ENCODE data around the gene LYPD6B.

Gene LYPD6B

DNA sequence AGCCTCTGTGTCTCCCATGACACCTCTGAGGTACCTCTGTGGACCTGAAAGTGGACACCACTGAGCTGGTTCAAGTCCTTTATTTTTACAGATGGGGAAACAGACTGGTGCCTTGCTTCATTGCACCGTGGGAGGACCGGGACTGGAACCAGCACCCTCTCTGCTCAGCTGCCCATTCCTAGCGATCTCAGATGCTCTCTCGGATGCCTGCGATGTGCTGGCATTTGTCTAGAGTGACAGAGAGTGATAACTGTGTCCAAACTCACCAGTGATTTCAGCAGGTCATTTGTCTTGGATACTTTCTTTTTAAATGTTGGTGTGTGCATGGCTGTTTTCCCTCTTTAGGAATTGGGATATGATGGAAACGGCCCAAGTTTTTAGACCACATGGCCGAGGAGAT is 30.1 kb upstream of the LYPD6B start:
- H3K27me3 ChIP-seq, result no peaks in the 10 kb centered on the region
- H3K36me3 ChIP-seq, result no peaks in the 10 kb centered on the region; the same call in 1 of the 2 replicates
- no peaks in the 10 kb centered on the region for H3K4me1 ChIP-seq
- DNase-seq, result no peak
- H3K9me3 ChIP-seq, result no peaks in the 10 kb centered on the region
- H3K4me3 ChIP-seq (ENCODE audit: low read depth, low read length), result no peak overlapping the region
- TF ChIP-seq, protein P1, sequence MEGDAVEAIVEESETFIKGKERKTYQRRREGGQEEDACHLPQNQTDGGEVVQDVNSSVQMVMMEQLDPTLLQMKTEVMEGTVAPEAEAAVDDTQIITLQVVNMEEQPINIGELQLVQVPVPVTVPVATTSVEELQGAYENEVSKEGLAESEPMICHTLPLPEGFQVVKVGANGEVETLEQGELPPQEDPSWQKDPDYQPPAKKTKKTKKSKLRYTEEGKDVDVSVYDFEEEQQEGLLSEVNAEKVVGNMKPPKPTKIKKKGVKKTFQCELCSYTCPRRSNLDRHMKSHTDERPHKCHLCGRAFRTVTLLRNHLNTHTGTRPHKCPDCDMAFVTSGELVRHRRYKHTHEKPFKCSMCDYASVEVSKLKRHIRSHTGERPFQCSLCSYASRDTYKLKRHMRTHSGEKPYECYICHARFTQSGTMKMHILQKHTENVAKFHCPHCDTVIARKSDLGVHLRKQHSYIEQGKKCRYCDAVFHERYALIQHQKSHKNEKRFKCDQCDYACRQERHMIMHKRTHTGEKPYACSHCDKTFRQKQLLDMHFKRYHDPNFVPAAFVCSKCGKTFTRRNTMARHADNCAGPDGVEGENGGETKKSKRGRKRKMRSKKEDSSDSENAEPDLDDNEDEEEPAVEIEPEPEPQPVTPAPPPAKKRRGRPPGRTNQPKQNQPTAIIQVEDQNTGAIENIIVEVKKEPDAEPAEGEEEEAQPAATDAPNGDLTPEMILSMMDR (IDR thresholded peaks at IDR 0.05; ENCODE audit: low read depth, low read length), result no peak

DNA sequence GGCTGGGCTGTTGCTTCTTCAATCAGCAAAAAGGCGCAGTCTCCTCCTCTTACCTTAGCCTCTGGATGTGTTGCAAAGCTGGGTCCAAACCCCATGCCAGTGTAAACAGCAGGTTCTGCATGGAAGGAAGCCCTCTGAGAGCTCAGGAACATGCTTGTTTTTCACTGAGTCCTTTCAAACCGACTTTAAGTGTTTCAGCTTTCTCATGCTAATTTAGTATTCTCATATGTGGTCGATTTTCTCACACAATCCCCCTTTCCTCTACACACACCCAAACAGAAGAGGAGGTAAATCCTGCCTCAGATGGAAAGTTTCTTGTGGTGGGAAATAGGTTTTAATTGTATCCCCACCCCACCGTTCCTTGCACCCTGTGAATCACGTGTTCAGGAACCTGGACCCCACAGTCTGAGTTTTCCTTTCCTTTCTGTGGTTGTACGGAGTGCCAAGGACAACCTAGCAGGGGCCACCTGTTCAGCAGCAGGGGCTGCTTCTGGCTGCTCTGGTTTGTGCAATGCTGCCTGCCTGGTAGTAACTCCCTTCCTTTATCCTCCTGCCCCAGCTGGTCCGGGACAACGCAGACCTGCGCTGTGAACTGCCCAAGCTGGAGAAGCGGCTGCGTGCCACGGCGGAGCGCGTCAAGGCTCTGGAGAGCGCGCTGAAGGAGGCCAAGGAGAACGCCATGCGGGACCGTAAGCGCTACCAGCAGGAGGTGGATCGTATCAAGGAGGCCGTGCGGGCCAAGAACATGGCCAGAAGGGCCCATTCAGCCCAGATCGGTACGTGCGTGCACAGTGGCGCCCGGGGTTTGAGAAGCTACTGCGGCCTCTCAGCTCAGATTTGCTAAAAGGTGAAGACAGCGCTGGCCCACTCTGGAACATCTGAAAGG is 28.7 kb upstream of the LYPD6B start:
- TF ChIP-seq, protein P1 (IDR thresholded peaks at IDR 0.05; ENCODE audit: low read depth, low read length), result no peak
- Histone ChIP-seq H3K27me3 (no peaks in the 10 kb centered on the region), H3K4me1 (no peaks in the 10 kb centered on the region), H3K36me3 (no peaks in the 10 kb centered on the region; the same call in 1 of the 2 replicates), H3K4me3 (ENCODE audit: low read depth, low read length) (no peak overlapping the region), H3K9me3 (no peaks in the 10 kb centered on the region)
- no peak for DNase-seq

DNA sequence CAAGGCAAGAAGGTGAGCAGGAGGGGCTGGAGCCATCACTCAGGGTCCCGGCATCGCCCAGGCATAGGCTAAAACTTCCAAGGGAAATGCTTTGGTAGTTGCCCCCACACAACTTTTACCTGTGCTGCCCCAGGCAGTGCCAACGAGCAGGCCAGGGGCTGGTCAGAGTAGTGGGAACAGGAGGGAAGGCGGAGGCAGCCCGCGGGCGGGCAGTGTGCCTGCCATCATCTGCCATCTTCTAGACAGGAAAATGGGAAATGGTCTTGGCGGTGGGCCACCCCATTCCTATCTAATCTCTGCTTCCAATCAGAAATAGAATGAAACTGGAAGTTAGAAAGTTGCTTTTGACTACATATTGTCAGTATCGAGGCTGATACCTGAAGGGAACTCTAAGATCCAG is 26.0 kb upstream of the LYPD6B start:
- Histone ChIP-seq H3K4me3 (ENCODE audit: low read depth, low read length) (no peak overlapping the region), H3K27me3 (no peaks in the 10 kb centered on the region), H3K36me3 (no peaks in the 10 kb centered on the region; the same call in 1 of the 2 replicates), H3K9me3 (no peaks in the 10 kb centered on the region), H3K4me1 (no peaks in the 10 kb centered on the region)
- TF ChIP-seq, protein P1 (IDR thresholded peaks at IDR 0.05; ENCODE audit: low read depth, low read length), result no peak
- DNase-seq, result no peak

DNA sequence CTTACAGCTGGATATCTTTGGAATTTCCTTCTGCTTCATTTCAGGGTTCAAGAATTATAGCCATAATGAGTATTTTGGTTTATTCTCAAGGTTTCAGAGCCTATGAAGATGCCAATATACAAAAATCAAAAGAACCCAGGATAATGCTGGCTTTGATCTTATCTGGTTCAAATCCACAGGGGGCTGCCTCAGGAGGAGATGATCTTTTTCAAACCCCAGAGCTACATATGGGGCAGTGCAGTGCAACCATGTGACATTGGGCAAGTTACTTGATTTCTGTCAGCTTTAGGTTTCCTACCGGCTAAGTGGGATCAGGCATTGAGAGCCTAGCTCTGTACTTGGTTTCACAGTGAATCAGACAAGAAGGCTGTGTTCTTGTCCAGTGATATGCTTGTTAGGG is 23.0 kb upstream of the LYPD6B start:
- Histone ChIP-seq H3K27me3 (no peaks in the 10 kb centered on the region), H3K36me3 (no peaks in the 10 kb centered on the region; the same call in 1 of the 2 replicates), H3K4me3 (ENCODE audit: low read depth, low read length) (no peak overlapping the region), H3K4me1 (no peaks in the 10 kb centered on the region), H3K9me3 (no peaks in the 10 kb centered on the region)
- TF ChIP-seq, protein P1 (IDR thresholded peaks at IDR 0.05; ENCODE audit: low read depth, low read length), result no peak
- no peak for DNase-seq

DNA sequence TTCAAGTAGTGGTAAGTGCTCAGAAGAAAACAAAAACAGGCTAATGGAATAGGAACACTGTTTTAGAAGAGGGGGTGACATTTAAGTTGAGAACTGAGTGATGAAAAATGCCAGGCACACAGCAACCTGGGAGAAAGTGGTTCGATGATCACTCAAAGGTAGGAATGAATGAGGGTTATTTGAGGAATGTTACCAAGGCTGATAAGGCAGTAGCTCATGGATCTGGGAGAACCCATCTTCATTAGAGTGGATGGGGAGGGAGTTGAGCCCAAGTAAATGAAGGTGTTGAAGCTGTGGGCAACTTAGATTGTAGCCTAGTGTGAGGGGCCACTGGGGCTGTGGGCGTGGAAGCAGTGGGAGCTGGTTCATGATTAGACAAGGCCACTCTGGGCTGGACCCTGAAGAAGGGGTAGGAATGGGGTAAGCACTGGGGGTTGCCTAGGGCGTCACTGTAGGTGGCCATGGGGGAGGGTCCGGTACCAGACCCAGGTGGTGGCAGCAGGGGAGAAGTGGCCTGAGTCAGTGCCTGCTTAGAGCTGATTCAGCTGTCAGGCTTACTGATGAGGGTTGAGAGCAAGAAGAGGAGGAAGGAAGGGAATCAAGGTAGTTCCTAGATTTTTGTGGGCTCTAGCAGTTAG is 22.5 kb upstream of the LYPD6B start:
- Histone ChIP-seq H3K36me3 (no peaks in the 10 kb centered on the region; the same call in 1 of the 2 replicates), H3K9me3 (no peaks in the 10 kb centered on the region), H3K27me3 (no peaks in the 10 kb centered on the region), H3K4me3 (ENCODE audit: low read depth, low read length) (no peak overlapping the region), H3K4me1 (no peaks in the 10 kb centered on the region)
- no peak for DNase-seq
- TF ChIP-seq, protein P1 (IDR thresholded peaks at IDR 0.05; ENCODE audit: low read depth, low read length), result no peak

Measured in BE2C (cell line).